ENCODE measurements around the gene FBXO27. TPM values are rescaled to one million over a fixed set of nuclear protein-coding genes. Genes with fewer than 3 reads are reported as not detected.

Gene FBXO27
- total and polyA plus RNA-seq, 2 of the 4 experiments (the other 2 are of a cell fraction): 0.18 to 0.50 TPM

DNA sequence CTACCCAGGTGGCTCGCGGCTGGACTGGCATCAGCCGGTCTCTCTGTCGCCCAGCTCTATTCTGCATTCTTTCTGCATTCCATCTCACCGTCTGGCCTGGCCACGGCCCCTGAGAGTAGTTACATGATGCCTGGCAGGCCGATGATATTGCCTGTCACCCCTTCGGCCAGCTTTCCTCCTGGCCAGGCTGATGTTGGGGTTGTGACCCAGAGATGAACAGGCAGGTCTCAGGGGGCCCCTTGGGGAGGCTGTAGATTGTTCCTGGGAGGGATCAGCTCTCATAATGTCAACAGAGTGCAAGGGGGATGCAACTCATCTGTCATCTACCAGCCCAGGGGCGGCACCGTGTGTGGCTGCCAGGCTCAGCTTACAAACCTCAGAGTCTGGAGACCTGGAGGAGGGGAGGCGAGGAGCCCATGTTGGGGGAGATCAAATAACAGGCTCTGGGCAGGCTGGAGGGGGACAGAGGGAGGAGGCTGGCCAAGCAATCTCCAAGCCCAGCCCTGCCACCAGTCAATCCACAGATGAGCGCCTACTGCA is 43.2 kb downstream of the FBXO27 start:
- no peak overlapping the region for H4K91ac ChIP-seq (ENCODE audit: insufficient read depth, low read depth, low read length)
- H3K79me1 ChIP-seq (ENCODE audit: low read depth in 1 of 2, low read length in 2 of 2): no peaks in the 10 kb centered on the region
- no peak overlapping the region for H3K14ac ChIP-seq (replicated peaks; ENCODE audit: low read depth, low read length)
- H2BK120ac ChIP-seq (ENCODE audit: low read depth, low read length): no peak overlapping the region
- H3K9me3 ChIP-seq (ENCODE audit: control insufficient read depth, insufficient read depth, low read length): peaks cover 5% of the 10 kb centered on the region
- H3K27ac ChIP-seq (ENCODE audit: insufficient read depth, low read length): no peak overlapping the region
- H3K36me3 ChIP-seq (ENCODE audit: control insufficient read depth, insufficient read depth, low read length): no peaks in the 10 kb centered on the region
- H3K18ac ChIP-seq (ENCODE audit: low read depth, low read length): no peak overlapping the region
- POLR2A ChIA-PET (ENCODE audit: unreplicated experiment): no interaction called here
- H3K4me2 ChIP-seq (ENCODE audit: low read depth, low read length): no peak overlapping the region; the same call in 1 of the 2 replicates
- no peak overlapping the region for H4K5ac ChIP-seq (ENCODE audit: low read depth, low read length)
- WGBS, 2 experiments (ENCODE audit: extremely low coverage in 2 of 2, insufficient read length in 1 of 2): no CpG with 5 or more reads among the region's 12 CpGs
- H3K4me1 ChIP-seq (ENCODE audit: control insufficient read depth, insufficient read depth, low read length): peaks cover 7% of the 10 kb centered on the region; the same call in 1 of the 2 replicates
- CTCF ChIA-PET: interaction anchor here (1.7 kb wide), 1 partner anchor 27 kb away, joined by 4 read pairs; no protein-coding TSS in a partner anchor
- H3K4me3 ChIP-seq (ENCODE audit: insufficient read depth, low read depth, low read length): no peak overlapping the region
- H2BK15ac ChIP-seq (ENCODE audit: low read depth, low read length): no peak overlapping the region
- no peak for DNase-seq
- H2BK20ac ChIP-seq (ENCODE audit: low read depth, low read length): no peak overlapping the region
- peak overlapping the region; percentile 63 for H2AK9ac ChIP-seq (replicated peaks; ENCODE audit: low read depth, low read length, poor library complexity)
- intact Hi-C loops (cut with micrococcal nuclease) (no loop called here), dilution Hi-C loops (cut with HindIII; ENCODE audit: low sequenced_read_pairs, unreplicated experiment) (no loop called here), in situ Hi-C loops (cut with MboI; ENCODE audit: low sequenced_read_pairs) (no loop called here)
- no peak overlapping the region for H2AK5ac ChIP-seq (ENCODE audit: low read depth, low read length)
- no peak overlapping the region for H2BK5ac ChIP-seq (ENCODE audit: low read depth, low read length, poor library complexity, severe bottlenecking)
- H3K9ac ChIP-seq (ENCODE audit: low read depth, low read length): no peak overlapping the region
- H4K20me1 ChIP-seq (ENCODE audit: insufficient read depth, low read length): no peaks in the 10 kb centered on the region; the same call in 1 of the 2 replicates
- H3K56ac ChIP-seq (ENCODE audit: extremely low read depth, insufficient read depth, low read length): no peak overlapping the region
- H3K27me3 ChIP-seq (ENCODE audit: control insufficient read depth, insufficient read depth, low read length): peaks cover 2% of the 10 kb centered on the region; the same call in 1 of the 2 replicates
- TF ChIP-seq BHLHE40 (IDR thresholded peaks at IDR 0.05; ENCODE audit: low read depth, low read length) (no peak), RFX5 (IDR thresholded peaks at IDR 0.05; ENCODE audit: low read depth, low read length) (no peak), NFE2L2 (IDR thresholded peaks at IDR 0.05; ENCODE audit: low read depth, low read length) (no peak), MAZ (IDR thresholded peaks at IDR 0.05; ENCODE audit: borderline replicate concordance, low read depth, low read length) (no peak), CEBPB (IDR thresholded peaks at IDR 0.05; ENCODE audit: low read depth, low read length) (no peak), FOS (IDR thresholded peaks at IDR 0.05; ENCODE audit: low read depth, low read length) (no peak), RCOR1 (IDR thresholded peaks at IDR 0.05; ENCODE audit: insufficient replicate concordance, low read length) (no peak)
- TF ChIP-seq, protein P1, sequence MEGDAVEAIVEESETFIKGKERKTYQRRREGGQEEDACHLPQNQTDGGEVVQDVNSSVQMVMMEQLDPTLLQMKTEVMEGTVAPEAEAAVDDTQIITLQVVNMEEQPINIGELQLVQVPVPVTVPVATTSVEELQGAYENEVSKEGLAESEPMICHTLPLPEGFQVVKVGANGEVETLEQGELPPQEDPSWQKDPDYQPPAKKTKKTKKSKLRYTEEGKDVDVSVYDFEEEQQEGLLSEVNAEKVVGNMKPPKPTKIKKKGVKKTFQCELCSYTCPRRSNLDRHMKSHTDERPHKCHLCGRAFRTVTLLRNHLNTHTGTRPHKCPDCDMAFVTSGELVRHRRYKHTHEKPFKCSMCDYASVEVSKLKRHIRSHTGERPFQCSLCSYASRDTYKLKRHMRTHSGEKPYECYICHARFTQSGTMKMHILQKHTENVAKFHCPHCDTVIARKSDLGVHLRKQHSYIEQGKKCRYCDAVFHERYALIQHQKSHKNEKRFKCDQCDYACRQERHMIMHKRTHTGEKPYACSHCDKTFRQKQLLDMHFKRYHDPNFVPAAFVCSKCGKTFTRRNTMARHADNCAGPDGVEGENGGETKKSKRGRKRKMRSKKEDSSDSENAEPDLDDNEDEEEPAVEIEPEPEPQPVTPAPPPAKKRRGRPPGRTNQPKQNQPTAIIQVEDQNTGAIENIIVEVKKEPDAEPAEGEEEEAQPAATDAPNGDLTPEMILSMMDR (conservative IDR thresholded peaks at IDR 0.05; ENCODE audit: low read depth, low read length): no peak
- ATAC-seq (ENCODE audit: low read depth): peak; percentile 70
- H3K4ac ChIP-seq (ENCODE audit: low read depth, low read length): no peak overlapping the region
- no peak overlapping the region for H4K8ac ChIP-seq (ENCODE audit: low read depth in 2 of 2, low read length in 2 of 2)
- peak overlapping the region; percentile 47 for H2AFZ ChIP-seq (replicated peaks; ENCODE audit: low read length, poor library complexity)
- no peak overlapping the region for H3K23ac ChIP-seq (ENCODE audit: low read depth, low read length)
- BruUV-seq (replicated peaks): no TSS peak
- no peaks in the 10 kb centered on the region; the same call in 1 of the 2 replicates for H3K9me1 ChIP-seq (ENCODE audit: insufficient read depth, low read length)

All from IMR-90 (cell line).